Measurements from ENCODE around the gene MKNK2.

GRCh38 chr19:2079865-2080301 lies 28.8 kb upstream of the MKNK2 start:
- TF ChIP-seq, protein P1, sequence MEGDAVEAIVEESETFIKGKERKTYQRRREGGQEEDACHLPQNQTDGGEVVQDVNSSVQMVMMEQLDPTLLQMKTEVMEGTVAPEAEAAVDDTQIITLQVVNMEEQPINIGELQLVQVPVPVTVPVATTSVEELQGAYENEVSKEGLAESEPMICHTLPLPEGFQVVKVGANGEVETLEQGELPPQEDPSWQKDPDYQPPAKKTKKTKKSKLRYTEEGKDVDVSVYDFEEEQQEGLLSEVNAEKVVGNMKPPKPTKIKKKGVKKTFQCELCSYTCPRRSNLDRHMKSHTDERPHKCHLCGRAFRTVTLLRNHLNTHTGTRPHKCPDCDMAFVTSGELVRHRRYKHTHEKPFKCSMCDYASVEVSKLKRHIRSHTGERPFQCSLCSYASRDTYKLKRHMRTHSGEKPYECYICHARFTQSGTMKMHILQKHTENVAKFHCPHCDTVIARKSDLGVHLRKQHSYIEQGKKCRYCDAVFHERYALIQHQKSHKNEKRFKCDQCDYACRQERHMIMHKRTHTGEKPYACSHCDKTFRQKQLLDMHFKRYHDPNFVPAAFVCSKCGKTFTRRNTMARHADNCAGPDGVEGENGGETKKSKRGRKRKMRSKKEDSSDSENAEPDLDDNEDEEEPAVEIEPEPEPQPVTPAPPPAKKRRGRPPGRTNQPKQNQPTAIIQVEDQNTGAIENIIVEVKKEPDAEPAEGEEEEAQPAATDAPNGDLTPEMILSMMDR (conservative IDR thresholded peaks at IDR 0.05 in 1 of 2, IDR thresholded peaks at IDR 0.05 in 1 of 2; ENCODE audit: low read depth in 1 of 2, low read length in 2 of 2), result no peak
- no peak for TF ChIP-seq EZH2 (IDR thresholded peaks at IDR 0.05; ENCODE audit: low read length, missing control alignments)

Measured in fibroblast of lung (primary cell).